ENCODE data around the gene CCDC92. TPM values are rescaled to one million over a fixed set of nuclear protein-coding genes. Genes with fewer than 3 reads are reported as not detected.

The CCDC92 gene
- total and polyA plus RNA-seq, 2 of the 13 experiments (the other 11 are each of a cell fraction or from before 2014, with no cell fraction given) = 5.4 to 14.7 TPM

DNA sequence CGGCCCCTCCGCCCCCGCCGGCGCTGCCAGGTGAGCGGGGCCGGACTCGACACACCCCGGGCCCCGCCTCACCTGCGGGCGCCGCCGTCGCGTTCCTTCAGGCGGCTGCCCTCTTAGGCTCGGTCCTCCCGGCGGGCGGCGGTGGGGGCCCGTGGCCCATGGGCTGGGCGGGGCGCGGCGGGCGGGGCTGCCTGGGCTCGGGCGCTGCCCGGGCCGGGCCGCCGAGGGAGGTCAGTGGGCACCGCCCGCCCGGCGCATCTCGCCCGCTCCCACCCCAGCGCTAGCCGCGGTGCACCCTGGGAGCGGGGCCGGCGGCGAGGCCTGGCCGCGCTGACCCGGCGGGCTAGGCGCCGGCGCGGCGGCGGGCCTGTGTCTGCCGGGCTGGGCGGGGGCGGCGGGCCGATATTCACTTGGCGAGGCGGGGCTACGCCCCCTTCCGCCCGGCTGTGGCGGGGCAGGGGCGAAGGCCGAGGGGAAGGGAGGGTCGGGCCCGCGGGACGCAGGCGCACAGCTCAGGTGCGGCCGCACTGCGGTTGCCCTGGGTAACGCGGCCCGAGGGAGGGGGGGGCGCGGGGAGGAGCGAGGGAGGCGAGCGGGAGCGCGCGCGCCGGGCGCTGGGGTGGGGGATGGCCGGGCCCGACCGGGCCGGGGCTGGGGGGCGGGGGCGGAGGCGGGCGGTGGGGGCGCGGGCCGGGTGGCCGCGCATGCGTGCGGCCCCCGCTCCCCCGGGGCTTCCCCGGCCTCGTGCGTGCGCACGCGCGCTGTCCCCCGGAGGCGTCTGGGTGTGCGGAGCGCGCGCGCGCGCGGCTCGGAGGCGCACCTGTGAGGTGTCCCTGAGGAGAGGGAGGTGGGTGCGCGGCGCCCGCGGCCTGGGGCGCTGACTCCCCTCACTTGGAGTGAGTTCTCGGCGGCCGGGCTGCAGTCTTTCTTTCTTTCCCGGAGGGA lies at the start of gene CCDC92, which contains the start of gene ZNF664 (continued):
- TF ChIP-seq, protein P1, sequence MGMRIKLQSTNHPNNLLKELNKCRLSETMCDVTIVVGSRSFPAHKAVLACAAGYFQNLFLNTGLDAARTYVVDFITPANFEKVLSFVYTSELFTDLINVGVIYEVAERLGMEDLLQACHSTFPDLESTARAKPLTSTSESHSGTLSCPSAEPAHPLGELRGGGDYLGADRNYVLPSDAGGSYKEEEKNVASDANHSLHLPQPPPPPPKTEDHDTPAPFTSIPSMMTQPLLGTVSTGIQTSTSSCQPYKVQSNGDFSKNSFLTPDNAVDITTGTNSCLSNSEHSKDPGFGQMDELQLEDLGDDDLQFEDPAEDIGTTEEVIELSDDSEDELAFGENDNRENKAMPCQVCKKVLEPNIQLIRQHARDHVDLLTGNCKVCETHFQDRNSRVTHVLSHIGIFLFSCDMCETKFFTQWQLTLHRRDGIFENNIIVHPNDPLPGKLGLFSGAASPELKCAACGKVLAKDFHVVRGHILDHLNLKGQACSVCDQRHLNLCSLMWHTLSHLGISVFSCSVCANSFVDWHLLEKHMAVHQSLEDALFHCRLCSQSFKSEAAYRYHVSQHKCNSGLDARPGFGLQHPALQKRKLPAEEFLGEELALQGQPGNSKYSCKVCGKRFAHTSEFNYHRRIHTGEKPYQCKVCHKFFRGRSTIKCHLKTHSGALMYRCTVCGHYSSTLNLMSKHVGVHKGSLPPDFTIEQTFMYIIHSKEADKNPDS (CRISPR knock-in tag; IDR thresholded peaks at IDR 0.05) = no peak
- no peak for TF ChIP-seq ZNF264 (CRISPR knock-in tag; IDR thresholded peaks at IDR 0.05)
- TF ChIP-seq, protein P2, sequence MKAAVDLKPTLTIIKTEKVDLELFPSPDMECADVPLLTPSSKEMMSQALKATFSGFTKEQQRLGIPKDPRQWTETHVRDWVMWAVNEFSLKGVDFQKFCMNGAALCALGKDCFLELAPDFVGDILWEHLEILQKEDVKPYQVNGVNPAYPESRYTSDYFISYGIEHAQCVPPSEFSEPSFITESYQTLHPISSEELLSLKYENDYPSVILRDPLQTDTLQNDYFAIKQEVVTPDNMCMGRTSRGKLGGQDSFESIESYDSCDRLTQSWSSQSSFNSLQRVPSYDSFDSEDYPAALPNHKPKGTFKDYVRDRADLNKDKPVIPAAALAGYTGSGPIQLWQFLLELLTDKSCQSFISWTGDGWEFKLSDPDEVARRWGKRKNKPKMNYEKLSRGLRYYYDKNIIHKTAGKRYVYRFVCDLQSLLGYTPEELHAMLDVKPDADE (CRISPR knock-in tag; IDR thresholded peaks at IDR 0.05) = no peak
- no peak for TF ChIP-seq FOSL1 (CRISPR knock-in tag; IDR thresholded peaks at IDR 0.05; ENCODE audit: borderline replicate concordance)
- TF ChIP-seq NFE2 (CRISPR knock-in tag; IDR thresholded peaks at IDR 0.05) = no peak
- TF ChIP-seq ZNF124 (CRISPR knock-in tag; IDR thresholded peaks at IDR 0.05) = no peak
- TF ChIP-seq, protein P3, sequence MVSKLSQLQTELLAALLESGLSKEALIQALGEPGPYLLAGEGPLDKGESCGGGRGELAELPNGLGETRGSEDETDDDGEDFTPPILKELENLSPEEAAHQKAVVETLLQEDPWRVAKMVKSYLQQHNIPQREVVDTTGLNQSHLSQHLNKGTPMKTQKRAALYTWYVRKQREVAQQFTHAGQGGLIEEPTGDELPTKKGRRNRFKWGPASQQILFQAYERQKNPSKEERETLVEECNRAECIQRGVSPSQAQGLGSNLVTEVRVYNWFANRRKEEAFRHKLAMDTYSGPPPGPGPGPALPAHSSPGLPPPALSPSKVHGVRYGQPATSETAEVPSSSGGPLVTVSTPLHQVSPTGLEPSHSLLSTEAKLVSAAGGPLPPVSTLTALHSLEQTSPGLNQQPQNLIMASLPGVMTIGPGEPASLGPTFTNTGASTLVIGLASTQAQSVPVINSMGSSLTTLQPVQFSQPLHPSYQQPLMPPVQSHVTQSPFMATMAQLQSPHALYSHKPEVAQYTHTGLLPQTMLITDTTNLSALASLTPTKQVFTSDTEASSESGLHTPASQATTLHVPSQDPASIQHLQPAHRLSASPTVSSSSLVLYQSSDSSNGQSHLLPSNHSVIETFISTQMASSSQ (IDR thresholded peaks at IDR 0.05; ENCODE audit: low read depth) = no peak
- TF ChIP-seq, protein P3 (CRISPR knock-in tag; IDR thresholded peaks at IDR 0.05; ENCODE audit: borderline replicate concordance) = no peak
- 0 out of 2 replicates have a peak, but pooled peaks have one; percentile 20 for TF ChIP-seq SUZ12 (IDR thresholded peaks at IDR 0.05; ENCODE audit: low read depth, low read length)
- TF ChIP-seq TBX3 (IDR thresholded peaks at IDR 0.05; ENCODE audit: borderline replicate concordance) = no peak
- no peak for TF ChIP-seq ZNF382 (CRISPR knock-in tag; IDR thresholded peaks at IDR 0.05; ENCODE audit: borderline replicate concordance)
- TF ChIP-seq ZFP91 (CRISPR knock-in tag; IDR thresholded peaks at IDR 0.05; ENCODE audit: borderline replicate concordance) = no peak
- TF ChIP-seq ZMYM3 (CRISPR knock-in tag; IDR thresholded peaks at IDR 0.05) = no peak
- TF ChIP-seq, protein P4, sequence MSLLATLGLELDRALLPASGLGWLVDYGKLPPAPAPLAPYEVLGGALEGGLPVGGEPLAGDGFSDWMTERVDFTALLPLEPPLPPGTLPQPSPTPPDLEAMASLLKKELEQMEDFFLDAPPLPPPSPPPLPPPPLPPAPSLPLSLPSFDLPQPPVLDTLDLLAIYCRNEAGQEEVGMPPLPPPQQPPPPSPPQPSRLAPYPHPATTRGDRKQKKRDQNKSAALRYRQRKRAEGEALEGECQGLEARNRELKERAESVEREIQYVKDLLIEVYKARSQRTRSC (CRISPR knock-in tag; IDR thresholded peaks at IDR 0.05; ENCODE audit: low read depth) = no peak
- TF ChIP-seq TAF1 (CRISPR knock-in tag; IDR thresholded peaks at IDR 0.05) = peak; percentile 72
- no peak for TF ChIP-seq MIER2 (CRISPR knock-in tag; IDR thresholded peaks at IDR 0.05)
- TF ChIP-seq TCF7 (IDR thresholded peaks at IDR 0.05; ENCODE audit: low read depth) = no peak
- TF ChIP-seq HOXA5 (CRISPR knock-in tag; IDR thresholded peaks at IDR 0.05) = no peak

All from HepG2 (cell line).